ENCODE measurements around the gene GEMIN4.

GRCh38 chr17:705011-705410, 47.1 kb downstream of the GEMIN4 start:
- no peak for TF ChIP-seq CTCF (conservative IDR thresholded peaks at IDR 0.05)
- no peak for TF ChIP-seq EZH2 (IDR thresholded peaks at IDR 0.05; ENCODE audit: low read depth)
